PC-3 (cell line): ENCODE data around the gene ZGRF1.

Experiments
- CTCF ChIP-seq: fragments of 300-600 bp; sonication (generic); conservative IDR thresholded peaks from 2 replicates; pipeline ENCODE4 v1.5.1; 2017; ENCODE audit warnings: antibody characterized with exemption, low read depth, mild to moderate bottlenecking, low read length
- EZH2 ChIP-seq: fragments of 300-600 bp; sonication (generic); IDR thresholded peaks from one replicate; pipeline ENCODE4 v1.6.1; 2017; ENCODE audit warnings: antibody characterized with exemption, mild to moderate bottlenecking, low read length; ENCODE audit not compliant: unreplicated experiment

GRCh38 chr4:112591593-112591992 lies 45.1 kb downstream of the ZGRF1 start:
- TF ChIP-seq CTCF (no peak), EZH2 (no peak)
